ENCODE data around the gene KRTAP5-4. TPM values are rescaled to one million over a fixed set of nuclear protein-coding genes. Genes with fewer than 3 reads are reported as not detected.
A peak's percentile ranks its signal among the peaks of the same experiment; 100 is the strongest.

KRTAP5-4 gene
- total RNA-seq, 1 experiment from 2014 or later, result not detected

- Histone ChIP-seq H3K27ac (peak overlapping the region; percentile 85; the same call in 1 of the 2 replicates), H3K36me3 (no peaks in the 10 kb centered on the region), H3K4me1 (peaks cover 46% of the 10 kb centered on the region), H3K4me3 (no peak overlapping the region), H3K27me3 (no peaks in the 10 kb centered on the region), H3K9me3 (replicated peaks) (no peaks in the 10 kb centered on the region)
- no peak for DNase-seq
Observed at GRCh38 chr11:1656670-1657069, 34.7 kb upstream of the KRTAP5-4 start.

- DNase-seq, result peak; percentile 74 to 82
- peak overlapping the region; percentile 85 for H3K27ac ChIP-seq
- H3K27me3 ChIP-seq, result no peaks in the 10 kb centered on the region
- no peaks in the 10 kb centered on the region for H3K9me3 ChIP-seq (replicated peaks)
- no peak overlapping the region for H3K4me3 ChIP-seq
- peaks cover 52% of the 10 kb centered on the region for H3K4me1 ChIP-seq
- H3K36me3 ChIP-seq, result no peaks in the 10 kb centered on the region
Observed at GRCh38 chr11:1656061-1656441, 34.1 kb upstream of the KRTAP5-4 start.

GRCh38 chr11:1655168-1656060 is 33.5 kb upstream of the KRTAP5-4 start:
- no peaks in the 10 kb centered on the region for H3K27me3 ChIP-seq
- H3K4me1 ChIP-seq, result peaks cover 55% of the 10 kb centered on the region
- H3K4me3 ChIP-seq, result no peak overlapping the region
- peak overlapping the region; percentile 85 for H3K27ac ChIP-seq
- H3K9me3 ChIP-seq (replicated peaks), result no peaks in the 10 kb centered on the region
- DNase-seq, result peak; percentile 45 to 62
- no peaks in the 10 kb centered on the region for H3K36me3 ChIP-seq

- Histone ChIP-seq H3K27ac (peak overlapping the region; percentile 85), H3K27me3 (no peaks in the 10 kb centered on the region), H3K4me1 (peaks cover 55% of the 10 kb centered on the region), H3K4me3 (no peak overlapping the region), H3K9me3 (replicated peaks) (no peaks in the 10 kb centered on the region), H3K36me3 (no peaks in the 10 kb centered on the region)
- peak; percentile 95 to 96 for DNase-seq
Observed at GRCh38 chr11:1654388-1655167, 32.6 kb upstream of the KRTAP5-4 start.

DNA sequence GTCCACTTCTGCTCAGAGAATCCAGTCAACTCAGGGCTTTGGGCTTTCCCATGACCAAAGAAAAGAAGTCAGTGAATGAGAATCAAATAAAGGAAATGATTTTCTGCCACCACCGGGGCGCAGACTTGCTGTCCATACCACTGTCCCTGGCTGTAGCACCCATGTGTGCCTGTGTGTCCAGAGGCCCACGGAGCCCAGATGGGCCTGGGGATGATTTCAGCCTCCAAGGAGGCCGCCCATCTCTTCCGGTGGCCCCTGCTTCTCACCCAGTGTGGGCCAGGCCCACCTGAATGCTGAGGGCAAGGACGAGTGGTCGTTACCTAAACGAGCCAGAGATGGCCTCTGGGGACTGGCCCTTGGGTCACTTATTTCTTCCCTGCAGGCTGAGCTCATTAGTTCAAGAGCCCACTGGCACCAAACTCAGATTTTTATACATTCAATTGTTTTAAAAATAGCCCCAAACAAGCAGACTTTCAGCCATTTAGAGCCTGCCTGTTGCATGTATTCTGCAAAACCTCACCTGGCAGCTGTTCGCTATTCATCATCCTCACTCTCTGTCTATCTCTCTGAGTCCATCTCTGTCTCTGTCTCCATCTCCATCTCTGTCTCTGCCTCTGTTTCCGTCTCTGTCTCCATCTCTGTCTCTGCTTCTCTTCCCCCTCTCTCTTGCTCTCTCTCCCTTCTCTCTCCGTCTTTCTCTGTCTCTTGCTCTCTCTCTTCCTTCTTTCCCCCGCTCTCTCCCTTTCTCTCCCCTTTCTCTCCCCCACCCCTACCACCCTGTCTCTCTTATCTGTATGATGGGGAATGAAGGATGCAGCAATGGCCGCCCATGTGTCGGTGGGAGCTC is 31.8 kb upstream of the KRTAP5-4 start:
- DNase-seq, result peak; percentile 58 to 75

GRCh38 chr11:1652771-1653540 is 31.0 kb upstream of the KRTAP5-4 start:
- no peaks in the 10 kb centered on the region for H3K27me3 ChIP-seq
- peak overlapping the region; percentile 85 for H3K27ac ChIP-seq
- H3K9me3 ChIP-seq (replicated peaks), result no peaks in the 10 kb centered on the region
- no peaks in the 10 kb centered on the region for H3K36me3 ChIP-seq
- H3K4me3 ChIP-seq, result no peak overlapping the region
- H3K4me1 ChIP-seq, result peaks cover 55% of the 10 kb centered on the region
- DNase-seq, result peak; percentile 61 to 79

More for the DNA sequence above, 31.8 kb upstream of the KRTAP5-4 start:
- Histone ChIP-seq H3K4me3 (no peak overlapping the region), H3K27me3 (no peaks in the 10 kb centered on the region), H3K9me3 (replicated peaks) (no peaks in the 10 kb centered on the region), H3K36me3 (no peaks in the 10 kb centered on the region), H3K27ac (peak overlapping the region; percentile 85), H3K4me1 (peaks cover 55% of the 10 kb centered on the region)

- Histone ChIP-seq H3K4me1 (peaks cover 55% of the 10 kb centered on the region), H3K36me3 (no peaks in the 10 kb centered on the region), H3K27ac (no peak overlapping the region), H3K9me3 (replicated peaks) (no peaks in the 10 kb centered on the region), H3K4me3 (no peak overlapping the region), H3K27me3 (no peaks in the 10 kb centered on the region)
- DNase-seq, result no peak
Observed at GRCh38 chr11:1652442-1652770, 30.5 kb upstream of the KRTAP5-4 start.

DNA sequence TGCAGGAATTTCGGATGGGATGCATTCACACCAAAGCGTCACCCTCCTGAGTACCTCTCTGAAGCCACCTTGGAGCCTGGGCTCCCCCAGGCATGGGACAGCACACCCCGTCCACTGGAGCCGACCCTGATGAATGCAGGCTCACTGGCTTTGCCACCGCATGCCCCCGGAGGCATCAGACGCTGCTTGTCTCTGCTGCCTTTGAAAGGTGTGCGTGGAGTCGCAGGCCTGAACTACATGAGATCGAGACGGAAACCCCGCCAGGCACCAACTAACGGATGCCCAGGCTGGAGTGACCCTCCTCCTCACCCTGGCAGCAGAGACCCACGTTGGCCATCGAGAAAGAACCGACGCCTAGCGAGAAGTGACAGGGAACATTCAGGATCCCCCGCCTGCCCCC is 30.1 kb upstream of the KRTAP5-4 start:
- Histone ChIP-seq H3K27ac (no peak overlapping the region), H3K4me3 (no peak overlapping the region), H3K9me3 (replicated peaks) (no peaks in the 10 kb centered on the region), H3K27me3 (no peaks in the 10 kb centered on the region), H3K36me3 (no peaks in the 10 kb centered on the region), H3K4me1 (peaks cover 55% of the 10 kb centered on the region)
- DNase-seq, result no peak

GRCh38 chr11:1651411-1651980 is 29.6 kb upstream of the KRTAP5-4 start:
- no peaks in the 10 kb centered on the region for H3K36me3 ChIP-seq
- H3K27me3 ChIP-seq, result no peaks in the 10 kb centered on the region
- H3K9me3 ChIP-seq (replicated peaks), result no peaks in the 10 kb centered on the region
- no peak overlapping the region for H3K4me3 ChIP-seq
- H3K4me1 ChIP-seq, result peaks cover 52% of the 10 kb centered on the region
- no peak overlapping the region for H3K27ac ChIP-seq
- peak in 1 of 2 experiments; percentile 58 for DNase-seq

- H3K9me3 ChIP-seq (replicated peaks), result no peaks in the 10 kb centered on the region
- no peaks in the 10 kb centered on the region for H3K27me3 ChIP-seq
- H3K4me1 ChIP-seq, result peaks cover 46% of the 10 kb centered on the region
- DNase-seq, result no peak
- no peaks in the 10 kb centered on the region for H3K36me3 ChIP-seq
- no peak overlapping the region for H3K27ac ChIP-seq
- H3K4me3 ChIP-seq, result no peak overlapping the region
Observed at GRCh38 chr11:1650918-1651262, 29.0 kb upstream of the KRTAP5-4 start.

DNA sequence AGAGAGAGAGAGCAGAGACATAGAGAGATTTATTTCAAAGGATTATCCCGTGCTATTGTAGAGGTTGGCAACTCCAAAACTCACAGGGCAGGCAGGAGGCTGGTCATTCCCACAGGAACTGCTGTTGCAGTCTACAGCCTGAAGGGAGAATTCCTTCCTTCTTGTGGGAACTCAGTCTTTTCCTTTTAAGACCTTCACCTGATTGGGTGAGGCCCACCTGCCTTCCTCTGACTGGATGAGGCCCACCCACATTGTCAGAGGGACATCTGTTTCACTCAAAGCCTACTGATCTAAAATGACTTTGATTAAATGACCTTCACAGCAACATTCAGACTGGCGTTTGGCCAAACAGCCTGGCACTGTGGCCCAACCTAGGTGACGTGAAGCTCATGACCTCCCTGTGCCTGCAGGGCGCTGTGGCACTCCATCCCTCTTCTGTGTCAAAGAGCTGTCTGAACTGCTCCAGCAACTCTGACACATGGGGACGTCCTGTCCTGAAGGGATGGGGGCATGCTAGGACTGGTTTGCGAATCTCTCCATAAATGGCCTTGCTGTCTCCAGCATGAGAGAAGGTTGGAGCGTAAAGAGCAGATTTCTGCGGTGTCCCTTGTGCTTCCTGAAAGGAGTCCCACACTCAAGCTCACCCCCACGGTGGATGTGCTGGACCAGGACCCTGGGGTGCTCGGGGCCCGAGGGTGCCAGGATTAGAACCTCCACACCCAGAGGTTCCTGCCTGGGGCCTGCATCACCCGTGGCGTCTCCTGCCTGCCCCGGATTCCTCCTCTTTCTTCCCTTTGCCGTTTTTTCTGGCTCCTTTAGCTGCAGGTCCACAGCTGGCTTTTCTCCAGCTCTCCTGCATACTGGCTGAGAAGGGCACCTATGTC is 28.3 kb upstream of the KRTAP5-4 start:
- H3K36me3 ChIP-seq, result no peaks in the 10 kb centered on the region
- H3K9me3 ChIP-seq (replicated peaks), result no peaks in the 10 kb centered on the region
- peaks cover 40% of the 10 kb centered on the region for H3K4me1 ChIP-seq
- no peak for DNase-seq
- H3K4me3 ChIP-seq, result no peak overlapping the region
- no peak overlapping the region for H3K27ac ChIP-seq
- peaks cover 3% of the 10 kb centered on the region; the same call in 1 of the 2 replicates for H3K27me3 ChIP-seq

- DNase-seq, result no peak
- H3K27ac ChIP-seq, result no peak overlapping the region
- H3K27me3 ChIP-seq, result peaks cover 3% of the 10 kb centered on the region; the same call in 1 of the 2 replicates
- no peaks in the 10 kb centered on the region for H3K36me3 ChIP-seq
- no peak overlapping the region for H3K4me3 ChIP-seq
- no peaks in the 10 kb centered on the region for H3K9me3 ChIP-seq (replicated peaks)
- H3K4me1 ChIP-seq, result peaks cover 28% of the 10 kb centered on the region
Observed at GRCh38 chr11:1648653-1649420, 26.9 kb upstream of the KRTAP5-4 start.
